Naive thymus-derived CD8-positive, alpha-beta T cell (primary cell): ENCODE results near the gene EIF2B4. TPM values are rescaled to one million over a fixed set of nuclear protein-coding genes. Genes with fewer than 3 reads are reported as not detected.

Experiments used
- ATAC-seq, 2 donors: fragments of 150-1000 bp; cut with Tn5 transposase in 1 of 2; sonication (Bioruptor Pico), chemical (Tn5 transposase) in 1 of 2; 1 replicate in 1 of 2; 2 replicates in 1 of 2; pipeline ENCODE4 v1.10.0; 2021; ENCODE audit warnings: mild to moderate bottlenecking in 2 of 2, moderate library complexity in 2 of 2
- POLR2A ChIA-PET: fragments of 350-600 bp; sonication (Branson Sonifier 250); formaldehyde crosslinking; loops from one replicate; lab custom pipeline; 2021; ENCODE audit warnings: antibody characterized with exemption; lab: Charles Lee
- DNase-seq, 10 donors: peaks; one replicate each; pipeline versions ENCODE4 v3.0.0 to v3.0.0-alpha.2; 2020 to 2022
- H3K27ac Mint-ChIP-seq, 10 donors: one replicate each; pipeline ENCODE4 v1.8.0; 2020 to 2022; ENCODE audit warnings: mild to moderate bottlenecking in 10 of 10, mixed read lengths in 10 of 10, moderate library complexity in 4 of 10, inconsistent platforms in 1 of 10
- H3K27me3 Mint-ChIP-seq, 5 donors: one replicate each; pipeline ENCODE4 v1.8.0; 2021 to 2022; ENCODE audit warnings: mixed read lengths in 5 of 5
- H3K36me3 Mint-ChIP-seq, 3 donors: one replicate each; pipeline ENCODE4 v1.8.0; 2020 to 2022; ENCODE audit warnings: mixed read lengths in 3 of 3, mild to moderate bottlenecking in 2 of 3, inconsistent platforms in 1 of 3
- H3K4me1 Mint-ChIP-seq, 4 donors: one replicate each; pipeline ENCODE4 v1.8.0; 2021 to 2022; ENCODE audit warnings: mixed read lengths in 4 of 4
- H3K4me3 Mint-ChIP-seq, 10 donors: one replicate each; pipeline ENCODE4 v1.8.0; 2020 to 2022; ENCODE audit warnings: mild to moderate bottlenecking in 10 of 10, mixed read lengths in 10 of 10, moderate library complexity in 6 of 10, inconsistent platforms in 1 of 10
- H3K9me3 Mint-ChIP-seq, 9 donors: one replicate each; pipeline ENCODE4 v1.8.0; 2020 to 2022; ENCODE audit warnings: mixed read lengths in 9 of 9, mild to moderate bottlenecking in 3 of 9, inconsistent platforms in 1 of 9, moderate library complexity in 1 of 9
- polyA plus RNA-seq, 3 donors: library from polyadenylated mRNA; unstranded; fragments of 300-500 nt; fragmentation: Illumina TruSeq; gene quantifications; one replicate each; pipeline ENCODE4 v1.2.3, GENCODE V29; 2021
- total RNA-seq, 8 experiments: library from RNA in 2 of 8; stranded (reverse) in 2 of 8; gene quantifications; one replicate each; pipeline ENCODE4 v1.2.3 and lab custom pipeline; 2021 to 2026

Gene EIF2B4
- total and polyA plus RNA-seq, 5 experiments from 2014 or later: 26.4 to 55.5 (median 41.2) TPM

GRCh38 chr2:27390822-27391679, 20.9 kb upstream of the EIF2B4 start:
- DNase-seq (peak in 1 of 10 donors; percentile 25), ATAC-seq (peak in 1 of 2 donors; percentile 66)
- H3K9me3 Mint-ChIP-seq: no peaks in the 10 kb centered on the region
- peak overlapping the region in 9 of 10 donors; percentile 52 to 89 (median 80) for H3K27ac Mint-ChIP-seq
- peak overlapping the region in 5 of 10 donors; percentile 37 to 62 (median 44) for H3K4me3 Mint-ChIP-seq
- H3K4me1 Mint-ChIP-seq: peaks cover 11 to 36% (median 25%) of the 10 kb centered on the region in 4 donors
- no peaks in the 10 kb centered on the region for H3K27me3 Mint-ChIP-seq
- POLR2A ChIA-PET: no interaction called here
- peaks cover 0 to 30% (median 3%) of the 10 kb centered on the region in 3 donors for H3K36me3 Mint-ChIP-seq

- Mint-ChIP-seq H3K4me1 (peaks cover 19 to 48% (median 27%) of the 10 kb centered on the region in 4 donors), H3K36me3 (peaks cover 0 to 53% (median 2%) of the 10 kb centered on the region in 3 donors), H3K9me3 (no peaks in the 10 kb centered on the region), H3K27ac (peak overlapping the region; percentile 85 to 97 (median 94)), H3K27me3 (no peaks in the 10 kb centered on the region), H3K4me3 (peak overlapping the region; percentile 84 to 95 (median 90))
- ATAC-seq (no peak), DNase-seq (no peak)
- POLR2A ChIA-PET: interaction anchor here (1.8 to 3.4 kb wide), 5 partner anchors 11 to 247 kb away, joined by 7 to 71 read pairs (median 27); partner anchors contain the start of genes CCDC121, EIF2B4, GPN1 and GTF3C2
Observed at GRCh38 chr2:27381577-27382181, 11.5 kb upstream of the EIF2B4 start.

- peaks cover 19 to 48% (median 29%) of the 10 kb centered on the region in 4 donors for H3K4me1 Mint-ChIP-seq
- H3K4me3 Mint-ChIP-seq: peak within 1 kb of the TSS; percentile 84 to 95 (median 90)
- POLR2A ChIA-PET: interaction anchor here (0.6 to 3.4 kb wide), 9 partner anchors 11 to 329 kb away, joined by 3 to 71 read pairs (median 13); partner anchors contain the start of genes AGBL5, CCDC121, EIF2B4 and GPN1
- ATAC-seq (peak; percentile 93 to 95), DNase-seq (peak; percentile 74 to 91 (median 82))
- no peaks in the 10 kb centered on the region for H3K9me3 Mint-ChIP-seq
- H3K36me3 Mint-ChIP-seq: peaks cover 0 to 53% (median 2%) of the 10 kb centered on the region in 3 donors
- no peaks in the 10 kb centered on the region for H3K27me3 Mint-ChIP-seq
- peak within 1 kb of the TSS; percentile 85 to 97 (median 94) for H3K27ac Mint-ChIP-seq
Observed at GRCh38 chr2:27380626-27381545, 10.7 kb upstream of the EIF2B4 start, which contains the start of gene ZNF513. Gene ZNF513, minus strand, starts transcription at chr2:27380734. Its CDS starts 208 bp downstream, at chr2:27380526.

- H3K4me3 Mint-ChIP-seq: peak overlapping the region; percentile 73 to 95 (median 89)
- H3K27ac Mint-ChIP-seq: peak overlapping the region; percentile 38 to 97 (median 94)
- peak in 7 of 10 donors; percentile 15 to 75 (median 26) for DNase-seq
- H3K9me3 Mint-ChIP-seq: no peaks in the 10 kb centered on the region
- H3K36me3 Mint-ChIP-seq: peaks cover 0 to 53% (median 5%) of the 10 kb centered on the region in 3 donors
- POLR2A ChIA-PET: interaction anchor here (0.5 to 3.4 kb wide), 12 partner anchors 10 to 328 kb away, joined by 3 to 71 read pairs (median 6); partner anchors contain the start of genes AGBL5, CCDC121, EIF2B4 and GPN1
- ATAC-seq: peak; percentile 2 to 15
- peaks cover 20 to 48% (median 29%) of the 10 kb centered on the region in 4 donors for H3K4me1 Mint-ChIP-seq
- no peaks in the 10 kb centered on the region for H3K27me3 Mint-ChIP-seq
Observed at GRCh38 chr2:27379836-27380625, 9.9 kb upstream of the EIF2B4 start.

- no peak for ATAC-seq
Observed at GRCh38 chr2:27379383-27379835, 9.3 kb upstream of the EIF2B4 start.

GRCh38 chr2:27378809-27379290, 8.7 kb upstream of the EIF2B4 start:
- H3K36me3 Mint-ChIP-seq: peaks cover 0 to 54% (median 12%) of the 10 kb centered on the region in 3 donors
- no peak for ATAC-seq
- POLR2A ChIA-PET: interaction anchor here (0.6 to 3.4 kb wide), 8 partner anchors 9 to 245 kb away, joined by 3 to 71 read pairs (median 14); partner anchors contain the start of genes EIF2B4, GTF3C2, MPV17 and NRBP1

More at GRCh38 chr2:27379383-27379835, 9.3 kb upstream of the EIF2B4 start:
- Mint-ChIP-seq H3K36me3 (peaks cover 0 to 54% (median 10%) of the 10 kb centered on the region in 3 donors), H3K4me1 (peaks cover 18 to 48% (median 30%) of the 10 kb centered on the region in 4 donors), H3K9me3 (no peaks in the 10 kb centered on the region), H3K27ac (peak overlapping the region; percentile 38 to 97 (median 94)), H3K27me3 (no peaks in the 10 kb centered on the region), H3K4me3 (peak overlapping the region; percentile 73 to 95 (median 89))
- POLR2A ChIA-PET: interaction anchor here (0.6 to 3.4 kb wide), 8 partner anchors 9 to 245 kb away, joined by 3 to 71 read pairs (median 14); partner anchors contain the start of genes EIF2B4, GTF3C2, MPV17 and NRBP1
- DNase-seq: no peak

GRCh38 chr2:27378096-27378808, 8.1 kb upstream of the EIF2B4 start:
- POLR2A ChIA-PET: interaction anchor here (0.6 to 2.6 kb wide), 4 partner anchors 13 to 55 kb away, joined by 3 to 14 read pairs (median 4); partner anchors contain the start of gene MPV17
- H3K4me1 Mint-ChIP-seq: peaks cover 16 to 48% (median 34%) of the 10 kb centered on the region in 4 donors
- H3K36me3 Mint-ChIP-seq: peaks cover 0 to 54% (median 12%) of the 10 kb centered on the region in 3 donors
- DNase-seq: no peak
- no peak for ATAC-seq
- H3K27ac Mint-ChIP-seq: peak overlapping the region in 4 of 10 donors; percentile 38 to 86 (median 56)
- H3K4me3 Mint-ChIP-seq: peak overlapping the region in 2 of 10 donors; percentile 26 to 63
- no peaks in the 10 kb centered on the region for H3K27me3 Mint-ChIP-seq
- H3K9me3 Mint-ChIP-seq: no peaks in the 10 kb centered on the region

More at GRCh38 chr2:27378809-27379290, 8.7 kb upstream of the EIF2B4 start:
- peaks cover 17 to 48% (median 30%) of the 10 kb centered on the region in 4 donors for H3K4me1 Mint-ChIP-seq
- H3K4me3 Mint-ChIP-seq: peak overlapping the region in 6 of 10 donors; percentile 38 to 95 (median 90)
- H3K27me3 Mint-ChIP-seq: no peaks in the 10 kb centered on the region
- no peak for DNase-seq
- H3K27ac Mint-ChIP-seq: peak overlapping the region; percentile 12 to 97 (median 92)
- no peaks in the 10 kb centered on the region for H3K9me3 Mint-ChIP-seq

- H3K27ac Mint-ChIP-seq: peak overlapping the region in 5 of 10 donors; percentile 41 to 77 (median 63)
- ATAC-seq (no peak), DNase-seq (no peak)
- no peaks in the 10 kb centered on the region for H3K9me3 Mint-ChIP-seq
- H3K4me1 Mint-ChIP-seq: peaks cover 19 to 53% (median 38%) of the 10 kb centered on the region in 4 donors
- H3K36me3 Mint-ChIP-seq: peaks cover 0 to 58% (median 15%) of the 10 kb centered on the region in 3 donors
- H3K4me3 Mint-ChIP-seq: peak overlapping the region in 3 of 10 donors; percentile 45 to 74 (median 59)
- H3K27me3 Mint-ChIP-seq: no peaks in the 10 kb centered on the region
- POLR2A ChIA-PET: interaction anchor here (1.1 kb wide), 1 partner anchor 52 kb away, joined by 3 read pairs; no protein-coding TSS in a partner anchor
Observed at GRCh38 chr2:27377618-27378095, 7.5 kb upstream of the EIF2B4 start.

GRCh38 chr2:27376866-27377617, 6.9 kb upstream of the EIF2B4 start:
- POLR2A ChIA-PET: interaction anchor here (1.1 kb wide), 1 partner anchor 52 kb away, joined by 3 read pairs; no protein-coding TSS in a partner anchor
- no peaks in the 10 kb centered on the region for H3K27me3 Mint-ChIP-seq
- peak overlapping the region in 2 of 10 donors; percentile 18 to 74 for H3K4me3 Mint-ChIP-seq
- peaks cover 23 to 59% (median 44%) of the 10 kb centered on the region in 4 donors for H3K4me1 Mint-ChIP-seq
- H3K9me3 Mint-ChIP-seq: no peaks in the 10 kb centered on the region
- peaks cover 0 to 61% (median 15%) of the 10 kb centered on the region in 3 donors for H3K36me3 Mint-ChIP-seq
- ATAC-seq (no peak), DNase-seq (no peak)
- H3K27ac Mint-ChIP-seq: peak overlapping the region in 1 of 10 donors; percentile 70
